GM13976 (cell line): ENCODE measurements around the gene PDE6G.

Experiments
- DNase-seq: peaks from one replicate; pipeline ENCODE4 v3.0.0; 2012; ENCODE audit warnings: low spot score
- in situ Hi-C: fragments of 300-500 bp; cut with MboI; formaldehyde crosslinking; loops from one replicate; pipeline ENCODE4 v1.12.0; 2022; ENCODE audit warnings: low sequenced_read_pairs, mixed read lengths, inconsistent platforms; ENCODE audit not compliant: unreplicated experiment
- TF ChIP-seq, protein P1 (sequence below): IDR thresholded peaks from 2 replicates; pipeline ENCODE4 v1.5.1; 2012; ENCODE audit warnings: borderline replicate concordance, mild to moderate bottlenecking; ENCODE audit not compliant: insufficient read depth; ENCODE audit errors: extremely low read depth, missing control alignments, control extremely low read depth

Gene PDE6G

GRCh38 chr17:81687770-81688541 lies 31.6 kb upstream of the PDE6G start:
- in situ Hi-C loops = no loop called here
- TF ChIP-seq, protein P1, sequence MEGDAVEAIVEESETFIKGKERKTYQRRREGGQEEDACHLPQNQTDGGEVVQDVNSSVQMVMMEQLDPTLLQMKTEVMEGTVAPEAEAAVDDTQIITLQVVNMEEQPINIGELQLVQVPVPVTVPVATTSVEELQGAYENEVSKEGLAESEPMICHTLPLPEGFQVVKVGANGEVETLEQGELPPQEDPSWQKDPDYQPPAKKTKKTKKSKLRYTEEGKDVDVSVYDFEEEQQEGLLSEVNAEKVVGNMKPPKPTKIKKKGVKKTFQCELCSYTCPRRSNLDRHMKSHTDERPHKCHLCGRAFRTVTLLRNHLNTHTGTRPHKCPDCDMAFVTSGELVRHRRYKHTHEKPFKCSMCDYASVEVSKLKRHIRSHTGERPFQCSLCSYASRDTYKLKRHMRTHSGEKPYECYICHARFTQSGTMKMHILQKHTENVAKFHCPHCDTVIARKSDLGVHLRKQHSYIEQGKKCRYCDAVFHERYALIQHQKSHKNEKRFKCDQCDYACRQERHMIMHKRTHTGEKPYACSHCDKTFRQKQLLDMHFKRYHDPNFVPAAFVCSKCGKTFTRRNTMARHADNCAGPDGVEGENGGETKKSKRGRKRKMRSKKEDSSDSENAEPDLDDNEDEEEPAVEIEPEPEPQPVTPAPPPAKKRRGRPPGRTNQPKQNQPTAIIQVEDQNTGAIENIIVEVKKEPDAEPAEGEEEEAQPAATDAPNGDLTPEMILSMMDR = no peak
- no peak for DNase-seq

DNA sequence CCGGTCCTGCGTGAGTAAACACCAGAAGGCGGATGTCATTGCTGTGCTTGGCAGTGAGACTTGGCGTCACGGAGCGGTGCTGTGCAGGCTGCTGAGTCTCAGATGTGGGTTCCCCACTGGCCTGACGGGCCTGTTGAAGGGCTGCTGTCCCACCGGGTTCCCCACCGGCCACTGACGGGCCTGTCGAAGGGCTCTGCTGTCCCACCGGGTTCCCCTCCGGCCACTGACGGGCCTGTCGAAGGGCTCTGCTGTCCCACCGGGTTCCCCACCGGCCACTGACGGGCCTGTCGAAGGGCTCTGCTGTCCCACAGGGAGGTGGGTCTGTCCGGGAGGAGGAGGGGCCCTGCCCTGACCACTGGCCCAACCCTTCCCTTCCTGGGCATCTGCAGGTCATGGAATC lies 30.3 kb upstream of the PDE6G start:
- no peak for DNase-seq
- TF ChIP-seq, protein P1 = no peak
- in situ Hi-C loops = no loop called here

DNA sequence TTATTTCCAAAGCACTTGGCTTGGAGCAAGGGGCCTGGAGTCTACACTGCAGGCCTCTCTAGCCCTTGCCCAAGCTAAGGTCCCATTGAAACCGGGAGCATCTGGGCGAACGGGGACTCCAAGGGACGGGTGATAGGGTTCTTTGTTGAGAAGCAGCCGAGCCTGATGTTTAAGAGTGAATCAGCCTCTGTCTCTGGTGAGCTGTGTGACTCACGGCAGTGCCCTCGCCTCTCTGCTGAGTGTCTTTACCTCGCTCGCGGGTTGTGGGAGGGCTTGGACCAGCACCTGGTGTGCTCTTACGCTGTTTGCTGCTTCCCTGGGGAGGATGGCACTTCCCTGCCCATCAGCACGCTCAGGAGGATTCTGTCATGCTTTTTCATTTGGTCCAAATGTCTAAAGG lies 28.8 kb upstream of the PDE6G start:
- in situ Hi-C loops = no loop called here
- DNase-seq = no peak
- TF ChIP-seq, protein P1 = no peak

DNA sequence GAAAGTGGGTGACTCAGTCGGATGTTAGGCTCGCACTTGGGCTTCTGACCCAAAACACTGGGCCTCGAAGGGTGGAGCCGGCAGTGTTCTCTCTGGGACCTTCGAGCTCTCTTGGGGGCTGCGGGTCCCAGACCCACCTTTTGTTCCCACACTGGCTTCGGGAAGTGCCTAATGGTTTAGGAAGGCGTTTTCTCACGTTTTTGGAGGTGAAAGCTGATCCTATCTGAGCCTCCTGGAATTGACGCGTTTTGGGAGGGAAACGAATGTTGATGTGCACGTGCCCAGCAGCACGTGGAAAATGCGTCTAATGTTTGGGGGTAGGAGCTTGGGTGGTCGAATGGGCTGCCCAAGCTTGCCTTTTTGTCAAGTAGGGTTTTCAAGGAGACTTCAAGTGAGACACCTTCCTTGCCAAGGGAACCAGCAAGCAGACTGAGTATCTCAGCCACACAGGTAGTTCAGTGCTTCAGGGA lies 28.1 kb upstream of the PDE6G start:
- TF ChIP-seq, protein P1 = no peak
- in situ Hi-C loops = no loop called here
- DNase-seq = no peak

GRCh38 chr17:81683584-81684441 lies 27.5 kb upstream of the PDE6G start, which contains the start of the genes ARL16 and HGS:
ARL16 (minus strand) TSS chr17:81683797; CDS start chr17:81683753, 44 bp downstream.
HGS (plus strand) TSS chr17:81684011; CDS start chr17:81684067, 56 bp downstream.
- peak; percentile 100 for DNase-seq
- TF ChIP-seq, protein P1 = no peak
- in situ Hi-C loops = no loop called here

DNA sequence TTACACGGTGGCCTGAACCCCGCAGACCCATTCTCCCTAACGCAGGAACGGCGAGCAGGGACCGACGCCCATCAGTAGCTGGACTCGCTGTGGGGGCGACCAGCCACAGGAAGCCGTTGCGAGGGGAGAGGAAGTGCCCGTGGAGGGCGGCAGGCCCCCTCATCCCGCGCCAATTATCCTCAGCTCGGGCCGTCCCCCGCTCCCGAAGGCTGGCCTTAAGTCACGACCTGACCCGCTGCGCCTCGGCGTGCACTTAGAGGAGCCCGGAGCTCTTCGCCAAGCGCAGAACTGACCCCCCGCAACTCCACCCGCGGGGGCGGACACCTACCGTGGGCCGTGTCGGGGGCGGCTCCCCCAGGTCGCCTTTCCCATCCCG lies 26.9 kb upstream of the PDE6G start:
- DNase-seq = no peak
- in situ Hi-C loops = no loop called here
- TF ChIP-seq, protein P1 = no peak
